OCI-LY3 (cell line): ENCODE results near the gene PSG7.
"Not testable (repeated sequence)": the region's sequence is repeated elsewhere in the genome, so short reads cannot be mapped to it uniquely, and the experiment has no call there.

Source experiments
- EZH2phosphoT487 ChIP-seq: fragments of 200-600 bp; shearing (Covaris generic); IDR thresholded peaks from 2 replicates; pipeline ENCODE4 v1.6.1; 2018; ENCODE audit warnings: antibody characterized with exemption, mixed run types, low read depth
- TF ChIP-seq, protein P1 (sequence below): fragments of 200-600, 300-600 bp; sonication (generic); IDR thresholded peaks from 2 replicates; pipeline ENCODE4 v1.5.1; 2014; ENCODE audit warnings: antibody characterized with exemption, low read length, low read depth

DNA sequence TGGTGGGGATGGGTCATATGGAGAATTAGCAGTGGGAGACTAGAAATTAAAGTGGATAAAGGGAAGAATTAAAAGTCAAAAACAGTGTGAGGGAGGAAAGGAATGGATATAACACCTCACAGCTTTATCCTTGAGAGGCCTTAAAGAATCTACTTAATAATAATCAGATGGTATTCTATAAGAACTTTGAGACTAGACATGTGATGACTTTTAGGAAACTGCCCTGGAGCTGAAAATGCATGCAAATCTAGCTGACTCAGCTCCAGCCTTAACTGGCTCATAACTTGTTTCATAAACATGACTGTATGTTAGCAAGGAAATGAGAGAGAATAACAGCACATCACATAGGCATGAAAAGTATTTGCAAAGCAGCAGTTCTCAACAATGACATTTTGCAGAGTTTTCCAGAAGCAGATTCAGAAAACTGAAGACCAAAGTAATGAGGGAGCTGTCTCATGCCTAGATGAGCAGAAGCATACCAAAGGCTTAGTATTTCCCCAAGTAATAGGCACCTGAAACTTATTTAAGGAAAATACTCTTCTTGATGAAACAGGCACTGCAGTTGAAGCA lies 49.0 kb downstream of the PSG7 start:
- TF ChIP-seq, protein P1, sequence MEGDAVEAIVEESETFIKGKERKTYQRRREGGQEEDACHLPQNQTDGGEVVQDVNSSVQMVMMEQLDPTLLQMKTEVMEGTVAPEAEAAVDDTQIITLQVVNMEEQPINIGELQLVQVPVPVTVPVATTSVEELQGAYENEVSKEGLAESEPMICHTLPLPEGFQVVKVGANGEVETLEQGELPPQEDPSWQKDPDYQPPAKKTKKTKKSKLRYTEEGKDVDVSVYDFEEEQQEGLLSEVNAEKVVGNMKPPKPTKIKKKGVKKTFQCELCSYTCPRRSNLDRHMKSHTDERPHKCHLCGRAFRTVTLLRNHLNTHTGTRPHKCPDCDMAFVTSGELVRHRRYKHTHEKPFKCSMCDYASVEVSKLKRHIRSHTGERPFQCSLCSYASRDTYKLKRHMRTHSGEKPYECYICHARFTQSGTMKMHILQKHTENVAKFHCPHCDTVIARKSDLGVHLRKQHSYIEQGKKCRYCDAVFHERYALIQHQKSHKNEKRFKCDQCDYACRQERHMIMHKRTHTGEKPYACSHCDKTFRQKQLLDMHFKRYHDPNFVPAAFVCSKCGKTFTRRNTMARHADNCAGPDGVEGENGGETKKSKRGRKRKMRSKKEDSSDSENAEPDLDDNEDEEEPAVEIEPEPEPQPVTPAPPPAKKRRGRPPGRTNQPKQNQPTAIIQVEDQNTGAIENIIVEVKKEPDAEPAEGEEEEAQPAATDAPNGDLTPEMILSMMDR, result not testable (repeated sequence)
- TF ChIP-seq EZH2phosphoT487, result not testable (repeated sequence)
